GM19193 (cell line): ENCODE data around the gene MAS1L.

Experiments
- POLR2A ChIP-seq: IDR thresholded peaks from 4 replicates; pipeline ENCODE4 v1.6.1; 2011; ENCODE audit not compliant: insufficient read depth, insufficient read length; ENCODE audit errors: extremely low read depth

MAS1L gene

DNA sequence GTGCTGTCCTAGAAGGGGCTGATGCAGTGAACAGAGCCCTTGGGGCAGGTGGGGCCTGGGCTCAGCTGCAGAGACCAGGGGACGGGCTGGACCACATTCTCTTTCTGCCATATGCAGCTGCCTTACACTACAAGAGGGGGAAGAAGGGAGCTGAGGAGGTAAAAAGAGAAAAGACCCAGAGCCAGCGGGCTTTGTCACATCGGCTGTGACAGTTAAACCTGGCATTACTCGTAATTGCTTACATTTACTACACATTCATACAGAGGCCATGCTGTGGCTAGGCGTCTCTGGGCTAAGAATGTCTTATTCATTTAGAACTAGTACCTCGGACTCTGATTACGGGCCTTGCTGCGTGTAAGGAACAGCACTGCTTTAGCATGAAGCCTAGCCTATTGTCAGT, 12.8 kb upstream of the MAS1L start:
- no peak for TF ChIP-seq POLR2A

DNA sequence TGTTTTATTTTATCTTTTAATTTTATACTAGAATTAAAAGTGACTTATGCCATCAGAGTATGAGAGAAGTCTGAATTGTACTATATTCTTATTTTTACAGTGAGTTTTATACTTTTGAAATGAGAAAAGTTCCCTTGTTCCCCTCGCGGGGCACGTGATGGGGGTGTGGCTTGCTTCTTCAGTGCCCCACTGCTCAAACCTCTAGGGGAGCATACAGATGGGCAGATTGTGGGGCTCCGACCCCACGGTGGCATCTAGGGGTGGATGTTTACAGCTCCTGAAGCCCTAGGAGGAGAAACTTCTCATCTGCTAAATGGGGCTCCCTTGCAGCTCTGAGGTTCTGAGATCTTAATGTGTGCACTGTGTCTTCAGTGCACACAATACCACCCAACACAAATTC, 11.9 kb upstream of the MAS1L start:
- no peak for TF ChIP-seq POLR2A

DNA sequence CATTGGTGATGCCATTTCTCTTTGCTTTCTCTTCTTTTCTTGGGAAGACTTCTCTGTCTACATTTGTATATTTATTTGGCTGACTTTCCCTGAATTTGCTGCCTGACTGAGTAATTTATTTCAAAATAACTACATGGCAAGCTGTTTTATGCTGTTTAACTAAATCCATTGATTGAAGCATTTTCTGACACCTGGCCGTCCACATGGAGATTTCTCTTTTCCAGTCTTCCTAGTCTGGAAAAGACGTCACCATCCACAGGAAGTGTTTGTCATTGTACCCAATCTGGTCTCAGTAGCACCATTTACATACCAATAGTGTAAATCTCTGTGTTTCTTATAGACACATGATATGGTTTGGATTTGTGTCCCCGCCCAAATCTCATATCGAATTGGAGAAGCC, 9.2 kb upstream of the MAS1L start:
- TF ChIP-seq POLR2A, result no peak

DNA sequence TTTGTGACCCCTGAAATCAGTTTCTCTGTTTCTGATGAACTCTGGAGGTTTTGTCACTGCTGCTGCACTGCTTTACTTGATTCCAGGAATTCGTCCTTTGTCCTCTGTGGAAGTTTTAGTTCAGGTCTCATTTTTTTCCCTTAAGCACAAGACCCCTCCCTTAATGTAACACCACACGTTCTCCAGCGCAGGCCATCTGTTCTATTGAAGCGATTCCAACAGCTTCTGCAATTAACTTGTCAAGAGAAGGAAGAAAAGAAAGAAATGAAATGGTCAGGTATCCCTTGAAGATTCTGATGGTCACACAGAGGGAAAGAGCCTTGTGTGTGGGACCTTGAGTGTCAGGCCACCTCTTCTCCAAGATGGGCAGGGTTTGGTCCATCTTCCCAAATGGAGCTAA, 7.8 kb upstream of the MAS1L start:
- TF ChIP-seq POLR2A, result no peak

DNA sequence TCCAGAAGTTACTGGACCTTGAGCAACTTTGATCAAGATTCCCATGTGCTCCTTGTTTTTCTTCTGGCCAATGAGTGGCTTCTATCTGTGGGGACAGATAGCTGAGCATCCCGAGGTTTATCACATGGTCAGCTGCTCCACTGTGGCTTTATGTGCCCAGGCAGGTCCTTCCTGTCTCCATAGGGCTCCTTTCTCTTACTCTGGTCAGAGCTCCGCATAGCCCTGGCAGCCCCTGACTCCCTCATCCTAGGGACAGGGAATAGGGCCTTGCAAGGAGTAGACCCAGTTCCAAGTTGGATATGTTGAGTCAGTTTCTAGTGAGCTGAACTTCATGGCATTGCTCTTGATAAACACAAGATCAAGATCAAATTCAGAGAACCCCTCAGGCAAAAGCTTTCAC, 6.4 kb upstream of the MAS1L start:
- TF ChIP-seq POLR2A, result no peak

DNA sequence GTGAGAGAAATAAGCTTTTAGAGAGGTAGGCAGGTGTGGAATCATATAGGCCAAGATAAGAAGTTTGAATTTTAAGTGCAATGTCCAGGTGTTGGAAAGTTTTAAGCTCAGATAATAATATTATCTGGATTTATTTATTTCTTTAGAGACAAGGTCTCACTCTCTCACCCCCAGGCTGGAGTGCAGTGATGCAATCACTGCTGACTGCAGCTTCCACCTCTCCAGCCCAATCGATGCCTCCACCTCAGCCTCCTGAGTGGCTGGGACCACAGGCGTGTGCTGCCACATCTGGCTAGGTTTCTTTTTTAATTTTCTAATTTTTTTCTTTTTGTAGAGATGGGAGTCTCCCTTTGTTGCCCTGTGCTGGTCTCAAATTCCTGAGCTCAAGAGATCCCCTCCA, 5.5 kb upstream of the MAS1L start:
- no peak for TF ChIP-seq POLR2A

DNA sequence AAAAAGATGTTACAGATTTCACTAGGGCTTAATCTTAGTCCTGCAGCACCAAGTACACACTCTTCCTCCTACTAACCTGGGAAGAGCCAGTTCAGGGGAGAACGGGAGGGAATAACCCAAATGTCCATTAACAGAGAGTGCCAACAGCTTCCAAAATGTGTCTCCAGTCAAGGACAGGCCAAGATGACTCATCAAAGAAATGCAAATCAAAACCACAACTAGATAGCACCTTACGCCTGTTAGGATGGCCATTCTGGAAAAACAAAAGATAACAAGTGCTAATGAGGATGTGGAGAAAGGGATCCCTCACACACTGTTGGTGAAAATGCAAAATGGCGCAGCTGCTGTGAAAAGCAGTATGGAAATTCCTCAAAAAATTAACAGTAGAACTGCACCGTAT, 3.8 kb upstream of the MAS1L start:
- no peak for TF ChIP-seq POLR2A

DNA sequence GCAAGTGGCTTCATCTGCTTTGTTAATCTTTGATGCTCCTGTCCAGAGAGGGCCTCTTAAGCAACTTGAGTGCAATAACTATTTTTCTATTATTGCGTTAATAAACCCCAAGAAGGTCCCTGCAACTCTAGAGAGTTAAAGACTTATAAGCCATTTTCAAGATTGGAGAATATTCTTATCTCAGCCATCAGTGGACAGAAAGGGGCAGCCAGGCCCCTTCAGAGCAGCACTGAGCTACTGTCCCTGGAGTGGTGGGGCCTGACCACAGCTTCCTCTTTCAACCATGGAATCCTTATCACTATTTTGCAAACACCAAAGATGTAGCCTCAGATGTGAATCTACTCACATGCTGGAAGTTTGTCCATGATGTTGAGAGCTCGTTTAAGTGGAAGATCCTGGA, 2.8 kb upstream of the MAS1L start:
- TF ChIP-seq POLR2A, result no peak

DNA sequence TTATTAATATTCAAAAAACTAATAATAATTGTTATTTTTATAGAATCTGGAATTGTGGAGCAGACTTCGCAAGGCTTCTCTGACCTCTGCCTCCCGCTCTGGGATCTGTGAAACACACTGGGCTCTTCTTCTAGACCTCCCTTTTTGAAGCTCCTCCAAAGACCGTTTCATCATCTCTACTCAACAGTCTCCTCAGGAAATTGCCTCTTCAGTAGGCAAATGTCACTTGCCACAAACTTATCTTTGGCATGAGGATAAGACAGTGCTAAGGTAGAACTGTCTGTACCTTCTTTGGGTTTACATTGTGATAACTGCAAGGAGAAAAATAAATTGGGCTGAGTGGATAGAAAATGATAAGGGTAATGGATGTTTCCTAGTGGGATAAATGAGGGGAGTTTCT, 2.3 kb upstream of the MAS1L start:
- TF ChIP-seq POLR2A, result no peak

DNA sequence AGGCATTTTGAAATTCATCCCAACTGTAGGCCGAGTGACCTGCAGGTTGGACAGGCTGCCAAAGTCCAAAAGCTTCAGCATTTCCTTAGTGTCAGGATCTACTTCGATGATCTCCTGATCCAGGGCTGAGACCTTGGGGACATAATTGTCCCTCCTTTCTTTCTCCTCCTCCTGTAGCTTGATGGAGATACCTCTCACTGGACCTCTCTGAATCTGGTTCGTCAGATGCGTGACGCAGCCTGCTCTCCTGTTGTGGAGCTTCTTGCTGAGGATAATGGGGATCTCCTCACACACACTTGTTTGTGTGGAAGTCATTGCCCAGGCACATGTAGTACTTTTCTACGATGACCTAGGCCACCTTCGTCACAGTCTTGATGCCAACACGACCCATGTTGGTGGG, 1.5 kb upstream of the MAS1L start:
- no peak for TF ChIP-seq POLR2A

DNA sequence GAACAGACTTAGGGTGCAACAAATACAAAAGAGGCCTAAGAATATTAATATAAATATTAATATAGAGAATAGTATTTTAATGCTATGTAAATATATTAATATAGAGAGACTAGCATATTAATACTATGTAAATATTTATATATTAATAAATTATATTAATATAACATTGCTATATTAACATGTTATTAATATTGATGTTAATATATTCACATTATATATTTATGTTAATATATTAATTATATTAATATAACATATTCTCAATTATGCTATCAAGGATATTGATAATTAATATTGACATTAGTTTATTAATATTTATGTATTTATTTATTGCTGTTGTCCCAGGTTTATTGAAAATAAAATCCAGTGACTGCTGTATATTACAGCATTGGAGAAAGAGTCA, 1.1 kb upstream of the MAS1L start:
- TF ChIP-seq POLR2A, result no peak

DNA sequence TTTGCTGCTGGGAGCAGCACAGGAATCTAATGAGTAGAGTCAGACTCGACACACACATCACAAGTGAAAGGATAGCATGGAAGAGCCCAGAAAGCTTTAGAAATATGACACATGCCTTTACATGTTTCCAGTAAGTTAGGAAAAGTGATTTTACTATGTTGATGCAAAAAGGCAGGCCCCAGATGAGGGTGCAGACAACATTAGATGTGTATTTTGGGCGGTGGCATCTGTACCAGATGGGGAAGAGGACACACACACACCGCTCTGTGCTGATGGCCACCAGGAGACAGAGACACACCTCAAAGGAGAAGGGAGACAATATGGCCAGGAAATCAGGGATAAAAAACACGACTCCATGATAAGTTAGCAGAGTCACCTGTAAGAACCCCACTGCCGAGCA, 625 bp downstream of the MAS1L start:
- no peak for TF ChIP-seq POLR2A

DNA sequence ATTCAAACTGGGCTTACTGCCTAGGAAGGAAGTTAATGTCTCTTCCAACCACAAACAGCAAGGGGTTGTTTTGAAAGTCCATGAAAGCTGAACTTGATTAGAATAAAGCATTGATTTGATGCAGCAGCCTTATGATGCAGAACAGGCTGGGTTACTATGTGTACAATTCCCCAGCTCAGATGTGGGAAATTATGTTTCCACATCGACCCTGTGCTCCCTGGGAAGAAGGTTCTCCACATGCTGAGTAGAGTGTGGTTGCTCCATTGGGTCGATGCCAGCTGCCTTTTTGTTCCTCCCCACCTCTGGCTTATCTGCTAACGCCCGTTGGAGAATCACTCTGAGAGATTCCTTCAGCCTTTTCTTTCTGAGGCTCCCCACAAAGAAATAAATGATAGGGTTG, 1.2 kb downstream of the MAS1L start:
- TF ChIP-seq POLR2A, result no peak

DNA sequence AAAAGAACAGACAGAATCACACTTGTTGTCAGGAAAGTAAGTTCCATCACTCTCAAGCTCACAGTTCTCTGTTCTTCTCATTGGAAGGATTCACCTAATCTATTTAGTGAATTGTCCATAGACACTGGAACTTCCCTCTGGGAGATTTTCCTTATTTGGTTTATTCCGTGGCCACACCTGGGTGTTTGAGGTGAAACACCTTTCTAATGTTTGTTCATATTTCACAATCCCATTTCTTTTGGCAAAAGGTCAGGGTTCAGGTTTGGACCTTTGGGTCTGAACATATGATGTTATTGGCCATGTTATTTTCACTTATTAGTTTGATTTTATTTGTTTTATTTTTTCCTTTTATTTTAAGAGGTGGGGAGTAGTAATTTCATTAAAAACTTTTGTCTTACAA, 4.0 kb downstream of the MAS1L start:
- no peak for TF ChIP-seq POLR2A

DNA sequence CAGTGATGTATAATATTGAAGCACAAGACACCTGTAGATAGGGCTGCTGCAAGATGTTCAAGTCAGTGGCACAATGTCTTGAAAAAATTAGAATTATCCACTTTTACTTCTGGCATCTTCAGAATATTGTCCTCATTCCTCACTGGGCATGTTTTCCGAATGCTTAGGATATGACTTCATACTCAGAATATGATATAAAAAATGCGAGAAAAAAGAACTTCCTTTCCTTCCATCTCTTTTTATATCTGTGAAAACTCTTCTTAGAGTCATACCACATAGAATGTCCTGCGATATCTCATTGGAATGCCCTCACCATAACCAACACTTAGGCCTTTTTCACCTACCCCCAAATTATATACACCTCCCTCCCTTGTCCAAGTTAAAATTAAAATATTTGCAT, 4.6 kb downstream of the MAS1L start:
- no peak for TF ChIP-seq POLR2A

DNA sequence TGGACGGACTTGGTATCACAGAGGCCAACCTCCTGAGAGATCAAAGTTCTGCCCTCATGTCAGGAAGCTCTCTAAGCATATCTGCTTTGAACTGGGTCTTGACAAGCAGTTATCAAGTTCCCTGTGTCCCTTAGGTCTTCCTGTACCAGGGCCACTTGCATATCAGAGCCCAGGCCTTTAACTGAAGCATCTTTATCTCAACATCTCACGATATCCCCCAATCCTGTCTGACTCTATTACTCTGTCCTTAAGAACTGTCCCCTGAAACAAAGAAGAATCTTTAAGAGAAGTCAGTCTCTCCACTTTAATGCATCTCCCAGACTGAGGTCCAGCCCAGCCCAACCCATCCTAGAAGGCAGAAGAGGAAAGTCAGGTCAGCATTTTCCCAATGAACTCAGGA, 8.2 kb downstream of the MAS1L start:
- TF ChIP-seq POLR2A, result no peak

DNA sequence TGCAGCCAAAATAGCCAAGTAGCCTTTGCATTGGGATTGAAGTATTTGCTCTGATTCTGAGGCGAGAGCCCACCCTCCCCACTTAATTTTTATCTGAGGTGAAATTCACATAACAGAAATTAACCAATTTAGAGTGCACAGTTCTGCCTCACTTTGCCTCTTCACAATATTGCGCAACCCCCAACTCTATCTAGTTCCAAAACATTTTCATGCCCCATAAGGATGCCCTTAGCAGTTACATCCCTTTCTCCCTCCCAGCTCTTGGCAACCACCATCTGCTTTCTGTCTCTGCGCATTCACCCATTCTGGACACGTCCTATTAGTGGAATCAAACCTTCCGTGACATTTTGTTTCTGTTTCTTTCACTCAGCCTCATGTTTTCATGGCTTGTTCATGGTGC, 9.0 kb downstream of the MAS1L start:
- TF ChIP-seq POLR2A, result no peak
